GM21576 (cell line): ENCODE results near the gene DPRX.

Source experiments
- ATAC-seq: cut with Tn5 transposase; IDR thresholded peaks from one replicate; pipeline ENCODE4 v1.9.1; 2021; ENCODE audit warnings: mild to moderate bottlenecking, moderate library complexity; ENCODE audit not compliant: unreplicated experiment

Gene DPRX

GRCh38 chr19:53631949-53632407, at the start of gene DPRX:
Gene DPRX (plus strand): TSS chr19:53631999. CDS start chr19:53632107, 108 bp downstream.
- no peak for ATAC-seq

- no peak for ATAC-seq
These were observed 48.6 kb upstream of the DPRX start for GRCh38 chr19:53583181-53583580.

- ATAC-seq: no peak
These were observed 45.5 kb upstream of the DPRX start for GRCh38 chr19:53586277-53586691.

GRCh38 chr19:53594811-53595509, 36.8 kb upstream of the DPRX start:
- no peak for ATAC-seq

GRCh38 chr19:53595510-53595867, 36.3 kb upstream of the DPRX start:
- ATAC-seq: no peak

- no peak for ATAC-seq
These were observed 35.7 kb upstream of the DPRX start for GRCh38 chr19:53596056-53596455.

- ATAC-seq: no peak
These were observed 34.8 kb upstream of the DPRX start for GRCh38 chr19:53597023-53597422.

- no peak for ATAC-seq
These were observed 33.4 kb upstream of the DPRX start for GRCh38 chr19:53598361-53598760.

- no peak for ATAC-seq
These were observed 31.6 kb upstream of the DPRX start for GRCh38 chr19:53600217-53600616.

- no peak for ATAC-seq
These were observed 25.8 kb upstream of the DPRX start for GRCh38 chr19:53606031-53606430.

GRCh38 chr19:53608381-53608780, 23.4 kb upstream of the DPRX start:
- ATAC-seq: no peak

GRCh38 chr19:53612762-53613526, 18.9 kb upstream of the DPRX start:
- no peak for ATAC-seq

GRCh38 chr19:53621885-53622740, 9.7 kb upstream of the DPRX start:
- no peak for ATAC-seq

GRCh38 chr19:53624771-53625545, 6.8 kb upstream of the DPRX start:
- ATAC-seq: no peak

GRCh38 chr19:53626486-53626885, 5.3 kb upstream of the DPRX start:
- no peak for ATAC-seq

GRCh38 chr19:53626976-53627375, 4.8 kb upstream of the DPRX start:
- no peak for ATAC-seq

- no peak for ATAC-seq
These were observed 3.0 kb downstream of the DPRX start for GRCh38 chr19:53634768-53635167.

GRCh38 chr19:53639471-53639870, 7.7 kb downstream of the DPRX start:
- ATAC-seq: no peak

GRCh38 chr19:53642381-53643099, 10.7 kb downstream of the DPRX start:
- ATAC-seq: no peak
